IMR-90 (cell line): ENCODE results near the gene PPM1L. TPM values are rescaled to one million over a fixed set of nuclear protein-coding genes. Genes with fewer than 3 reads are reported as not detected.

ENCODE experiments used
- ATAC-seq: fragments of 200-7000 bp; cut with Tn5 transposase; 2 replicates; pipeline ENCODE4 v1.9.1; 2020; ENCODE audit warnings: low read depth, mild to moderate bottlenecking, moderate library complexity
- BruUV-seq: library from RNA; stranded (reverse); fragments of 400-500 nt; replicated peaks from 2 replicates; lab custom pipeline; 2021; lab: Mats Ljungman, UMichigan
- CTCF ChIA-PET: fragments of 300-600 bp; formaldehyde crosslinking; extraction: SDS; loops from one replicate; lab custom pipeline; 2021; ENCODE audit warnings: antibody characterized with exemption; lab: Yijun Ruan, JAX
- POLR2A ChIA-PET: fragments of 300-600 bp; sonication (Branson Sonifier 250); formaldehyde crosslinking; loops from one replicate; lab custom pipeline; 2022; ENCODE audit warnings: antibody characterized with exemption; ENCODE audit not compliant: unreplicated experiment; lab: Charles Lee
- DNase-seq: peaks from one replicate; pipeline ENCODE4 v3.0.0; 2013
- H2AFZ ChIP-seq: replicated peaks from 2 replicates; pipeline ENCODE3; 2013; ENCODE audit warnings: low read length, mild to moderate bottlenecking; ENCODE audit not compliant: poor library complexity
- H2AK5ac ChIP-seq: 2 replicates; pipeline ENCODE4 v1.6.1; 2013; ENCODE audit warnings: low read depth, low read length, inconsistent platforms
- H2AK9ac ChIP-seq: replicated peaks from 2 replicates; pipeline ENCODE3; 2013; ENCODE audit warnings: mild to moderate bottlenecking, low read depth, low read length, moderate library complexity; ENCODE audit not compliant: poor library complexity
- H2BK120ac ChIP-seq: 2 replicates; pipeline ENCODE4 v1.6.1; 2013; ENCODE audit warnings: low read depth, low read length, inconsistent platforms
- H2BK15ac ChIP-seq: 3 replicates; pipeline ENCODE4 v1.6.1; 2013; ENCODE audit warnings: low read depth, low read length, inconsistent platforms
- H2BK20ac ChIP-seq: 2 replicates; pipeline ENCODE4 v1.6.1; 2013; ENCODE audit warnings: low read depth, mild to moderate bottlenecking, inconsistent platforms, low read length, moderate library complexity
- H2BK5ac ChIP-seq: 2 replicates; pipeline ENCODE4 v1.6.1; 2013; ENCODE audit warnings: mild to moderate bottlenecking, low read depth, low read length, inconsistent platforms; ENCODE audit not compliant: poor library complexity, severe bottlenecking
- H3K14ac ChIP-seq: replicated peaks from 2 replicates; pipeline ENCODE4 v1.6.1; 2013; ENCODE audit warnings: low read depth, low read length, inconsistent platforms
- H3K18ac ChIP-seq: 2 replicates; pipeline ENCODE4 v1.6.1; 2013; ENCODE audit warnings: low read depth, low read length, control low read depth
- H3K23ac ChIP-seq: 2 replicates; pipeline ENCODE4 v1.6.1; 2013; ENCODE audit warnings: low read depth, low read length, inconsistent platforms
- H3K27ac ChIP-seq: 2 replicates; pipeline ENCODE4 v1.5.1; 2013; ENCODE audit warnings: mild to moderate bottlenecking, control low read depth, low read length; ENCODE audit not compliant: insufficient read depth
- H3K27me3 ChIP-seq: 2 replicates; pipeline ENCODE4 v1.6.1; 2013; ENCODE audit warnings: low read length; ENCODE audit not compliant: control insufficient read depth, insufficient read depth
- H3K36me3 ChIP-seq: 2 replicates; pipeline ENCODE4 v1.6.1; 2013; ENCODE audit warnings: low read length, mixed read lengths; ENCODE audit not compliant: control insufficient read depth, insufficient read depth
- H3K4ac ChIP-seq: 2 replicates; pipeline ENCODE4 v1.6.1; 2013; ENCODE audit warnings: low read depth, low read length, inconsistent platforms
- H3K4me1 ChIP-seq: 2 replicates; pipeline ENCODE4 v1.6.1; 2013; ENCODE audit warnings: low read length, mixed read lengths; ENCODE audit not compliant: control insufficient read depth, insufficient read depth
- H3K4me2 ChIP-seq: 2 replicates; pipeline ENCODE4 v1.6.1; 2013; ENCODE audit warnings: low read depth, mild to moderate bottlenecking, control low read depth, low read length, moderate library complexity
- H3K4me3 ChIP-seq: 2 replicates; pipeline ENCODE4 v1.5.1; 2013; ENCODE audit warnings: low read depth, mild to moderate bottlenecking, control low read depth, low read length, moderate library complexity; ENCODE audit not compliant: insufficient read depth
- H3K56ac ChIP-seq: 2 replicates; pipeline ENCODE4 v1.6.1; 2013; ENCODE audit warnings: low read length, inconsistent platforms; ENCODE audit not compliant: insufficient read depth; ENCODE audit errors: extremely low read depth
- H3K79me1 ChIP-seq, 2 experiments: 2 replicates each; pipeline ENCODE4 v1.6.1; 2013; ENCODE audit warnings: low read length in 2 of 2, inconsistent platforms in 1 of 2, low read depth in 1 of 2
- H3K9ac ChIP-seq: 2 replicates; pipeline ENCODE4 v1.6.1; 2013; ENCODE audit warnings: low read depth, low read length, control low read depth
- H3K9me1 ChIP-seq: 2 replicates; pipeline ENCODE4 v1.6.1; 2013; ENCODE audit warnings: low read length, inconsistent platforms; ENCODE audit not compliant: insufficient read depth
- H3K9me3 ChIP-seq: 2 replicates; pipeline ENCODE4 v1.6.1; 2013; ENCODE audit warnings: low read length; ENCODE audit not compliant: control insufficient read depth, insufficient read depth
- H4K20me1 ChIP-seq: 2 replicates; pipeline ENCODE4 v1.6.1; 2013; ENCODE audit warnings: low read length, inconsistent platforms; ENCODE audit not compliant: insufficient read depth
- H4K5ac ChIP-seq: 2 replicates; pipeline ENCODE4 v1.6.1; 2013; ENCODE audit warnings: mild to moderate bottlenecking, low read depth, low read length, control low read depth
- H4K8ac ChIP-seq, 2 experiments: 2 replicates each; pipeline ENCODE4 v1.6.1; 2013; ENCODE audit warnings: low read depth in 2 of 2, low read length in 2 of 2, control low read depth in 1 of 2, inconsistent platforms in 1 of 2
- H4K91ac ChIP-seq: 2 replicates; pipeline ENCODE4 v1.6.1; 2013; ENCODE audit warnings: low read depth, low read length, inconsistent platforms; ENCODE audit not compliant: insufficient read depth
- BHLHE40 ChIP-seq: fragments of 150-350 bp; IDR thresholded peaks from 2 replicates; pipeline ENCODE4 v1.6.1; 2016; ENCODE audit warnings: mild to moderate bottlenecking, low read depth, low read length
- CEBPB ChIP-seq: IDR thresholded peaks from 2 replicates; pipeline ENCODE4 v1.6.1; 2012; ENCODE audit warnings: low read depth, low read length, improper control_type of control experiment
- CHD1 ChIP-seq: IDR thresholded peaks from 2 replicates; pipeline ENCODE4 v1.6.1; 2012; ENCODE audit warnings: low read depth, low read length, improper control_type of control experiment
- CTCF ChIP-seq: conservative IDR thresholded peaks from 2 replicates; pipeline ENCODE4 v1.5.1; 2012; ENCODE audit warnings: mild to moderate bottlenecking, low read depth, low read length, improper control_type of control experiment
- ELK1 ChIP-seq: fragments of 150-350 bp; IDR thresholded peaks from 2 replicates; pipeline ENCODE4 v1.6.1; 2016; ENCODE audit warnings: low read depth, mild to moderate bottlenecking, low read length, moderate library complexity, borderline replicate concordance
- FOS ChIP-seq: fragments of 150-350 bp; IDR thresholded peaks from 2 replicates; pipeline ENCODE4 v1.6.1; 2016; ENCODE audit warnings: low read depth, low read length
- MAFK ChIP-seq: IDR thresholded peaks from 2 replicates; pipeline ENCODE4 v1.6.1; 2012; ENCODE audit warnings: low read depth, low read length, improper control_type of control experiment
- MAZ ChIP-seq: IDR thresholded peaks from 2 replicates; pipeline ENCODE4 v1.6.1; 2012; ENCODE audit warnings: low read depth, mild to moderate bottlenecking, low read length, improper control_type of control experiment, moderate library complexity, borderline replicate concordance
- MXI1 ChIP-seq: IDR thresholded peaks from 2 replicates; pipeline ENCODE4 v1.6.1; 2012; ENCODE audit warnings: low read depth, mild to moderate bottlenecking, low read length, moderate library complexity, borderline replicate concordance
- NFE2L2 ChIP-seq: fragments of 150-350 bp; IDR thresholded peaks from 2 replicates; pipeline ENCODE4 v1.6.1; 2016; ENCODE audit warnings: low read depth, mild to moderate bottlenecking, low read length
- POLR2A ChIP-seq: IDR thresholded peaks from 2 replicates; pipeline ENCODE4 v1.6.1; 2012; ENCODE audit warnings: mild to moderate bottlenecking, low read depth, low read length
- RAD21 ChIP-seq: IDR thresholded peaks from 2 replicates; pipeline ENCODE4 v1.6.1; 2012; ENCODE audit warnings: low read length, improper control_type of control experiment
- RCOR1 ChIP-seq: IDR thresholded peaks from 2 replicates; pipeline ENCODE4 v1.6.1; 2012; ENCODE audit warnings: mild to moderate bottlenecking, low read length, improper control_type of control experiment; ENCODE audit not compliant: insufficient replicate concordance
- RFX5 ChIP-seq: IDR thresholded peaks from 2 replicates; pipeline ENCODE4 v1.8.0; 2012; ENCODE audit warnings: low read depth, mild to moderate bottlenecking, low read length, moderate library complexity
- SMC3 ChIP-seq: fragments of 150-350 bp; IDR thresholded peaks from 2 replicates; pipeline ENCODE4 v1.6.1; 2016; ENCODE audit warnings: low read depth, mild to moderate bottlenecking, antibody characterized with exemption, low read length, moderate library complexity
- USF2 ChIP-seq: fragments of 150-350 bp; IDR thresholded peaks from 2 replicates; pipeline ENCODE4 v1.6.1; 2017; ENCODE audit warnings: mild to moderate bottlenecking, antibody characterized with exemption, low read length, low read depth
- WGBS, 2 experiments: methylation state at CpG; one replicate each; pipeline versions ENCODE4 v1.1.5 to v1.1.7; 2013; ENCODE audit warnings: missing lambda C conversion rate in 2 of 2; ENCODE audit not compliant: insufficient read length in 1 of 2; ENCODE audit errors: extremely low coverage in 2 of 2; 5-methylcytosine and 5-hydroxymethylcytosine counted together
- dilution Hi-C: fragments of 300-500 bp; cut with HindIII; formaldehyde crosslinking; loops from one replicate; pipeline ENCODE4 v1.14.3; 2018; ENCODE audit warnings: low sequenced_read_pairs; ENCODE audit not compliant: unreplicated experiment
- in situ Hi-C: fragments of 300-500 bp; cut with MboI; formaldehyde crosslinking; loops from 3 replicates; pipeline ENCODE4 v1.14.3; 2019; ENCODE audit warnings: low sequenced_read_pairs, inconsistent platforms, mixed read lengths
- intact Hi-C: fragments of 100-400 bp; cut with micrococcal nuclease; formaldehyde crosslinking; loops from 2 replicates; pipeline ENCODE4 v1.10.0; 2022
- polyA plus RNA-seq, 3 experiments: library from polyadenylated mRNA; depleted of rRNA; stranded (reverse); fragments of >200 nt; gene quantifications; 2 replicates each; pipeline ENCODE4 v1.2.3, GENCODE V29; 2012; ENCODE audit warnings: low replicate concordance in 1 of 3
- total RNA-seq: library from RNA; depleted of rRNA; stranded (reverse); fragments of >200 nt; gene quantifications from 2 replicates; pipeline ENCODE4 v1.2.3, GENCODE V29; 2012

The PPM1L gene
- total and polyA plus RNA-seq, 2 of the 4 experiments (the other 2 are of a cell fraction), result 0.14 to 0.18 TPM

DNA sequence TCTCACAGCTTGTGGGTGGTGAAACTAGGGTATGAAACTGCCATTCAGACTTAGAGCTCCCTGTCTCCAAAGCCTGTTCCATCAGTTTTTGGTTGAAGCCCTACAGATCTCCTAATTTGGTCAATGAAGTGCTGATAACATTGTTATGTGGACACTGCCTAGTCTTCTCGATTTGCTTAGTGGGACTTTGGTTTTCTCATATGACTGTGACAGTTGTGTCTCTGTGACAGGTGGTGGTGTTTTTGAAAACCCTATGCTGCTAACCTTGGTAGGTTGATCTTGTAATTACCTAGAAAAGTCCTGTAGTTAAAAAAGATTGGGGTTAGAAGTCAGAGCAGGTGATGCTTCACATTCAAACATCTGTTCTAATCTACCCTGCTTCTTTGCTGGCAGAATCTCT is 9.2 kb downstream of the PPM1L start:
- 0% methylated on average over 1 of the region's 1 CpG; no CpG with 5 or more reads in 1 of the 2 experiments for WGBS, 2 experiments
- Histone ChIP-seq H3K9ac (no peak overlapping the region), H3K18ac (no peak overlapping the region), H3K4me2 (no peak overlapping the region), H3K79me1 (no peaks in the 10 kb centered on the region), H3K14ac (no peak overlapping the region), H3K4me3 (no peak overlapping the region), H4K8ac (no peak overlapping the region), H3K27ac (no peak overlapping the region), H2BK15ac (no peak overlapping the region), H3K4ac (no peak overlapping the region), H2BK5ac (no peak overlapping the region), H3K23ac (no peak overlapping the region), H3K27me3 (no peaks in the 10 kb centered on the region; the same call in 1 of the 2 replicates), H2BK120ac (no peak overlapping the region), H4K5ac (no peak overlapping the region), H4K20me1 (no peaks in the 10 kb centered on the region), H2AK9ac (no peak overlapping the region), H3K4me1 (no peaks in the 10 kb centered on the region), H3K56ac (no peak overlapping the region), H4K91ac (no peak overlapping the region), H3K36me3 (no peaks in the 10 kb centered on the region), H2AK5ac (no peak overlapping the region), H2AFZ (no peak overlapping the region), H3K9me3 (no peaks in the 10 kb centered on the region), H3K9me1 (no peaks in the 10 kb centered on the region), H2BK20ac (no peak overlapping the region)
- intact Hi-C loops (no loop called here), in situ Hi-C loops (no loop called here), dilution Hi-C loops (no loop called here)
- no peak for ATAC-seq
- DNase-seq, result no peak
- no TSS peak for BruUV-seq
- POLR2A ChIA-PET, result no interaction called here
- TF ChIP-seq ELK1 (no peak), RAD21 (no peak), POLR2A (no peak), MAFK (no peak), CEBPB (no peak), CHD1 (no peak), CTCF (no peak), NFE2L2 (no peak), RFX5 (no peak), SMC3 (no peak), BHLHE40 (no peak), USF2 (no peak), MAZ (no peak), FOS (no peak), MXI1 (no peak), RCOR1 (no peak)
- CTCF ChIA-PET, result no interaction called here
